Activated T-helper 17 cell treated with anti-CD3 and anti-CD28 coated beads, Interleukin-2, amount 50 U/mL, for 72 hours (primary cell): ENCODE results near the gene ZNF799. TPM values are rescaled to one million over a fixed set of nuclear protein-coding genes. Genes with fewer than 3 reads are reported as not detected.

Experiments
- total RNA-seq, 2 donors: library from RNA; stranded (reverse); gene quantifications; one replicate each; pipeline ENCODE4 v1.2.3, GENCODE V29; 2022

Gene ZNF799
- total RNA-seq, 2 donors from 2014 or later, result 2.4 to 4.0 TPM

Other genes with a start within 250 kb of the ZNF799 start
- gene ZNF625, start 244.5 kb downstream of the ZNF799 start, total RNA-seq, result 1 to 10 TPM; 2.0 to 2.2 TPM
- 10 to 100 TPM; 11.0 to 23.1 TPM for gene ZNF136, start 238.2 kb downstream of the ZNF799 start, total RNA-seq
- 10 to 100 TPM in 1 of 2 donors, 1 to 10 TPM in 1; 6.6 to 10.1 TPM for gene ZNF44, start 106.4 kb downstream of the ZNF799 start, total RNA-seq
- 10 to 100 TPM in 1 of 2 donors, 1 to 10 TPM in 1; 1.4 to 11.1 TPM for gene ZNF563, start 67.6 kb downstream of the ZNF799 start, total RNA-seq
- gene ZNF442, start 35.6 kb downstream of the ZNF799 start, total RNA-seq, result under 1 TPM; 0.56 to 0.61 TPM
- 1 to 10 TPM; 1.9 to 3.4 TPM for gene ZNF443, start 39.8 kb upstream of the ZNF799 start, total RNA-seq
- 1 to 10 TPM; 1.6 to 3.4 TPM for gene ZNF709, start 83.5 kb upstream of the ZNF799 start, total RNA-seq
- 1 to 10 TPM; 4.1 to 6.1 TPM for gene ZNF564, start 150.2 kb upstream of the ZNF799 start, total RNA-seq
- gene ZNF490, start 209.5 kb upstream of the ZNF799 start, total RNA-seq, result 10 to 100 TPM in 1 of 2 donors, 1 to 10 TPM in 1; 7.3 to 11.1 TPM
- 10 to 100 TPM; 16.7 to 19.0 TPM for gene ZNF791, start 209.6 kb upstream of the ZNF799 start, total RNA-seq